ENCODE data around the gene GPBAR1. TPM values are rescaled to one million over a fixed set of nuclear protein-coding genes. Genes with fewer than 3 reads are reported as not detected.

GPBAR1 gene
- total RNA-seq, 1 donor from 2014 or later: 1.3 TPM

DNA sequence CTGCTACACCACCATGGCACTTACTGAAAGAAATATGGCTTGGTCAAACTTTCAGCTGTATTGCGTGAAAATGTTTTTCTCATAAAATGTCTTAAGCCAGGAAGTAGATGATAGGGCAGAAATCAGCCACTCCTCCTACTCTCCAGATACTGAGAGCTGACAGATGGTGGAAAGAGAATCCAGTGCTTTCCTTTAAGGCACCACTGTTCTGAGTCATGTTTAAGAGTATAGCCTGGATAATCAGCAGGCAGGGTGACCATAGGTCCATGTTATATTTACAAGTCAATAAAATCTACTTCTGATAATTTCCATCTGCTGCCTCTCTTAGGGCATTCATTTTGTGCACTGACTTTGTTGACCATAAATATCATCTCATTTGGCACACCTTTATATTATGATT lies 21.9 kb upstream of the GPBAR1 start:
- ATAC-seq (no peak), DNase-seq (ENCODE audit: low spot score) (no peak)

DNA sequence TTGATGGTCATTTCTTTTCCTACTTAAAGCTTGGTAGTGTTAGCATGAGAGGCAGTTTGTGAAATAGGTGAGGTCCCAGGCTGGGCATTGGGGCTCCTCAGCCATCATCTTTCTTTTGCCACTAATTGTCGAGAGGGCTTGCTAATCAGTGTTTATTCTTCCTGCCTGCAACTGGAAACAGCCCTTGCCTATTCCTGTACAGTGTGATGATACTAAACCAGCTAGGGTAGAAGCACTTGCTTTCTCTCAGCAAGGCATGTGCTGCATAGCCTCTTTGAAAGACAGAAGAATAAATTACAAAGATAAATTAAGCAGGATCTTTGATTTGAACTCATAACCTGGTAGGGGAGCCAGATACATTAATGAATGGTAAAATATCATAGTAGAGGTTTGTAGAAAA lies 16.6 kb upstream of the GPBAR1 start:
- DNase-seq (ENCODE audit: low spot score) (no peak), ATAC-seq (no peak)

DNA sequence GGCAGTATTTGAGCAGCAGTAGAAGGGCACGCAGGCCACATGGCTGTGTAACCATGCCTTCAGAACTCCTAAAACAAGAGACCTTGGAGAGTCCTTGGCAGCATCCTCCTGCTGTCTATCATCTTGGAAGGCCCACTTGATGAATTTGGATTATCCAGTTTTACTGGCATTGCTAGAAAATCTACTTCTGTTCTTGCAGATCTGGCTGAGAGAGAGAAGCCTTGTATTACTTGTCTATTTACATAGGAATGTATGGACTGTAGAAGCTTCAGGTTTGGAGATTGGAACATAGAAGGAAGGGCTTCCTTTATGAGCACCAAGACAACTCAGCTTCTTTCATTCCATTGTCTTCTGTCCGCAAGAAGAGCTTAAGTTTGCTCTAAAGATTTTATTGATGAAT lies 16.1 kb upstream of the GPBAR1 start:
- DNase-seq (ENCODE audit: low spot score): no peak
- no peak for ATAC-seq

DNA sequence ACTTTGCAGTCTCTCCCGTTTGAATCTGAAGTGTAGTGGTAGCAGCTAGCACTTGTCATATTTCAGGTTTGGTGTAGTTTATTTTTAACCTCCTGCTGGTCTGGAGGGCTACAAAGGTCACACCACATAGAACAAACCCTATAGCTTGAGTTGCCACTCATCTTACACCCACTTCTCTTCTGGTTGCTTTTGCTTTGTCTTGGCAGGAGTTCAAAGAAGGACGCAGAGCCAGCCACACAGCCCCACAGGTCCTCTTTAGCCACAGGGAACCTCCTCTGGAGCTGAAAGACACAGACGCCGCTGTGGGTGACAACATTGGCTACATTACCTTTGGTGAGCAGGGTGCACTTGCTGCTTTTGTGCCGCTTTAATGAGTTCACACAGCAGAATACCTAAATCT lies 15.6 kb upstream of the GPBAR1 start:
- DNase-seq (ENCODE audit: low spot score) (no peak), ATAC-seq (no peak)

DNA sequence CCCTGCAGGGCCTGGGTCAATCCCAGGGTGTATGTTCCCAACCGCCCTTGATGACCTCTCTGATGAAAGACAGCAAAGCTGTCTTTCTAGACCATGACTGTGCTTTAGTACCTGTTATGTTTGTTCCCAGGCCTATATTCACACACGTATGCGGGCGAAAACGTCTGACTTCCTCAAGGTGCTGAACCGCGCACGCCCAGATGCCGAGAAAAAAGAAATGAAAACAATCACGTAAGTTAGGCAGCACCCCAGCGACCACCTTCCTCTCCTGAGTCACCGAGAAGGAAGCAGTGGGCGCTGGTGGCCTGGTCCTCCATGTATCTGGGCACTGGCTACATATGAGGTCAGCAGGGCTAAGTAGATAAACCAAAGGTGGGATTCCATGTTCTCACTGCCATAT lies 11.1 kb upstream of the GPBAR1 start:
- no peak for DNase-seq (ENCODE audit: low spot score)
- ATAC-seq: no peak

DNA sequence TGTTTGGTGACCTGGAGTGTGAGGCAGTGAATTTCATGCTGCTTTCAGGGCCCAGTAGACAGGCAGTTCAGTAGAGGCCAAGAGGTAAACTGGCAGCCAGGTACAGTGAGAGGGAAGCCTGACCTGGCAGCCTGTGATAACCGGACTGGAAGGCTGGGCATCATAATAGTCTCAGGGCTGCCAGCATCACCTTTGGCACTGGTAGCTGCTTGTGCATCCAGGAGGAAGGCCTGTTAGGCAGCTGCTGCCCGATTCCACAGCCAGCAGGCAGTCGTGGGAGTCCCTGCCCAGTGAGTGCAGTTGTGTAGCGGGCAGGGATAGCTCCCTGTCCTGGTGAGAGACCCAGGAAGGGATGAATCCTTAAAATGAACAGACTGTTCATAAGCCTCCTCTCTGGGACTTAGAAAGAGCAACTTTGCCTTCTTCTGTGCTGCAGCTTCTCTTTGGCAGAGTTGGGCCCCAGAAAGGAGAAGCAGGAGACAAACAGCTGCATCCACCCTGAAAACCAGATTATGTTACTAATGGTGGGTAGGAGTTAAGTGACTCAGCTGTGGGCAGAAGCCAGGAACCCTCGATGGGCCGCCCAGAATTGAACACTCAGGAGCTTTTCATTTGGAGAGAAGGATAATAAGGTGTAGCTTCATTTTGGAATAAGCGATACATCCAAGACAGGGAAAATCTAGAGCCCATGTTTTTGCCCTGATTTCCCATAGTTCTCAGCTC lies 8.1 kb upstream of the GPBAR1 start:
- ATAC-seq (no peak), DNase-seq (ENCODE audit: low spot score) (no peak)

DNA sequence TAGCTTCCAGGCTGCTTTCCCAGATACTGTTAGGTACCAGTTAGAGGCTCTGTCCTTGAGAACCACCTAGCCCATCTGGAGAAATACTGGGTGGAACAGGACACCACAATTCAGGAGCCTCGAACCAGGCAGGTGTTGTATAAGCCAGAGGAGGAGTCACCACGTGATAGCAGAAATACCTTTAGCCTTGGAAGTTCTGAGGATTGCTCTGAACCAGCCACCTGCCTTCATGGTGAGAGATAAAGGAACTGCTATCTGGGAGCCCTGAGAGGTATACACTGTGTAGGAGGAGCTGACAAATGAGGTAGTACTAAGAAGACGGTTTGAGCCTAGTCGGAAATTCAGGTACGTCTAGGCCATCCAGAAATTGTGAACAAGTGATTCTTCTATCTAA lies 7.6 kb upstream of the GPBAR1 start:
- ATAC-seq (no peak), DNase-seq (ENCODE audit: low spot score) (no peak)

DNA sequence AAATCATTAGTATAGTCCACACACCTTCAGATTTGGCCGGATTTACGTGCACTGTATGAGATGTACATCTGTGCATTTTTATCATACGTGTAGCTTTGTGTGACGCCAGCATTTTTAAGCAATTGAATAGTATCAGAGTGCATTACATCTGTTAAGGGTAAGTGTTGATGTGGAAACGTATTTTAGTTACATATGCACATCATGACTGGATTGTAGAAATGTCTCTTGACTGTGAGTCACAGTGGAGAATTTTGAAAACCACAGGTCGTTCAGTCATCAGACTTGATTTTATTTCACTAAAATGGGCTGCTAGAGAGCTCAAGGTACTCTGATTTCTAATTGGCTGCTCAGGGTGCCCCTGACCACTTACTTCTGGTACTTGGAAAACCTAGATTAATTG lies 5.4 kb upstream of the GPBAR1 start:
- DNase-seq (ENCODE audit: low spot score): no peak
- ATAC-seq: no peak

DNA sequence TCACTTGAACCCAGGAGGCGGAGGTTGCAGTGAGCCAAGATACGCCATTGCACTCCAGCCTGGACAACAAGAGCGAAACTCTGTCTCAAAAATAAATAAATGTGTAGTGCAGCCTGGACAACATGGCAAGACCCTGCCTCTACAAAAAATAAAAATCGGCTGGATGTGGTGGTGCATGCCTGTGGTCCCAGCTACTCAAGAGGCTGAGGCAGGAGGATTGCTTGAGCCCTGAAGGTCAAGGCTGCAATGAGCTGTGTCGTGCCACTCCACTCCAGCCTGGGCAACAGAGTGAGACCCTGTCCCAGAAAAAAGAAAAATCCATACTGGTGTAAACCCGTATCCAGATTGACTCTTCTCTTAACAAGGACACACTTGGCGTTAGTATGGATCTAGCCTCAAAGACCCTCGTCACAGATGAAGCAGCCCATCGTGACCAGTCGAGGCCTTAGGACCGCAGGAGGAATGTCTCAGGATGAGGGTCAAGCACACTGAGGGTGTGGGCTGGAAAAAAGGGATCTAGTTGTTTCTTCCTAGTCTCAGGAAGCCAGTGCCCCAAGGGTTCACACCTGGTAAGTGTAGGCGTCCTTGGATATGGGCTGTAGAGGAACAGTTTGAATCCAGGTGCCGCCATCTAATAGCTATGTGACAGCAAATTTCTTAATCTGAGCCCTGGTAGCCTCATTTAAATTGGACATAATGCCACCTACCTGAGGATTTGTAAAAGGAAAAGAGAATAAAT lies 4.0 kb upstream of the GPBAR1 start:
- no peak for ATAC-seq
- DNase-seq (ENCODE audit: low spot score): no peak

DNA sequence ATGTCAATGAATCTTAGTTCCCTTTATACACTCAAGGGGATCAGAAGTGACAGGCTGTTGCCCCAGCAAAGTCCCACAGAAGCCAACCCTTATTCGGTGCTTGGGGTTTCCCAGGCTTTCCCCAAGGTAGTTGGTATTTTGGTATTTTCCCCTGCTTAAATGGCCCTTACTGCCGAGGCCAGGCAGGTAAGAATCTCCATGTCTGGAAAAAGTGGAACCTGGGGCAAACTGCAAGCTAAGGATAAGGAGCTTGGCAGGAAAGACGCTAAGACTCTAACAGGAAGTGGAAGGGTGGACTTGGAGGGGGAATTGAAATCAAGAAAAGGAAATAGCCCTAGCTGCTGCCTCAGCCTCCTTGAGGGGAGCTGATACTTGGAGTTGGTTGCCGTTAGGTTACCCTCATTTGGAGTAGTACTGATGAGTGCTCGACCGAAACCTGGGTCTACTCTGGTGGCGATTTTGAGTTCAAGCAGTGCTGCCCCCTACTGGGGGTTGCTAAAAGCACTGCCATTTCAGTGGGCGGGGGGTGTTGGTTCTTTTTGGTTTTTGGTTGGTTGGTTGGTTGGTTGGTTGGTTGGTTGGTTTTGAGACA lies 3.3 kb upstream of the GPBAR1 start:
- no peak for DNase-seq (ENCODE audit: low spot score)

DNA sequence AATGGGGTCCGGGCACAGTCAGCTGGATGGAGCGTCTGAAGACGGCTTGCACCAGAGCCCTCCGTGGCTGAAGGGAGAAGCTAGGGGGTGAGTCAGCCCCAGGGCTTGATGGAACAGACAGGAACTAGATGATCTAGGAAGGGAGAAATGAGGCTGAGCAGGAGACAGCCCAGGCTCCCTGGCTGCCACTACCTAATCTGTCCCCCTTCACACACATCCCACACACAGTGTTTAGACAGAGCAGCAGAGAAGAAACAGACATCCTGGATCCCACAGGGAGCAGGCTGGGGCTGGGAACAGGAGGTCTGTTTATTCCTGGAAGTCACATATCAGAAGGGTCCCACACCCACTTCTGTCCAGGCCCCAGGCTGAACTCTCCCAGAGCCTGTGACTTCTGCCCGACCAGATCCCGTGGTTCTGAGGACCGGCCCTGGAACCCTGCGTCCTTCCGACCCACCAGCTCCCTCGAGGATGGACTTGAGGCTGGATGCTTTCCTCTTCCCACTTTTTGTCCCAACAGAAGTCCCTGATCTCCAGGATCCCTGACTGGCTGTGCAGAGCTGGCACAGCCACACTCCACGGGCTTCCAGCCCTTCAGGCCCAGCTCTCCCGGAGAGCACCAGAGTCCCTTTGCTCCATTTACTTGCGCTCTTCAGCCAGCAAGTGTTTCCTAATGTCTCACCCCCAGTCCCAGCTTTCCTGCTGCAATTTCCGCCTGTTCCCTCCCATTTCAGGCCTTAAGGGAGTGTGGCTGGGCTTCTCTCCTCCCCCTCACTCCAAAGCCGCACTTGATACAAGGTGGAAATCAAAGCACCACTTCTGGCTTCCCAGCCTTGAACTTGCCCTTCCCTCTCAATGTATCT lies 1.5 kb upstream of the GPBAR1 start:
- no peak for DNase-seq (ENCODE audit: low spot score)

More for the DNA sequence above, 3.3 kb upstream of the GPBAR1 start:
- ATAC-seq: peak; percentile 27

DNA sequence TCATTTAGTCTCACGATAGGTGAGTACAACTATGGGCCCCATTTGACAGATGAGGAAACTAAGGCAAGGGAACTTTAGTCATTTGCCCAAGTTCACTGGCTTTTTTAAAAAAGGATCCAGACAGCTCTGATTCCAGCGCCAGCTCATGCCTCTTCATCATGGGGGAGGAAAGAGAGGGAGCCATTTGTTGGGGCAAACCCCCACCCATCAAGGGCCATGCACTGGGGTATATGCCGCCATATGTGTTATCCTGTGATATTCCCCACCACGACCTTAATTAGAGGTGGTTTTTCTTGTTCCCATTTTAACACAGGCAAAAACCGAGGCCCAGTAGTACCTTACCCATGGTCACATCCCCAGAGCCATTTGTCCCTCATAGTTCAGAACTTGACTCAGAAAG lies 649 bp upstream of the GPBAR1 start:
- DNase-seq (ENCODE audit: low spot score): no peak
- ATAC-seq: no peak

More for the DNA sequence above, 1.5 kb upstream of the GPBAR1 start:
- ATAC-seq: peak; percentile 32

DNA sequence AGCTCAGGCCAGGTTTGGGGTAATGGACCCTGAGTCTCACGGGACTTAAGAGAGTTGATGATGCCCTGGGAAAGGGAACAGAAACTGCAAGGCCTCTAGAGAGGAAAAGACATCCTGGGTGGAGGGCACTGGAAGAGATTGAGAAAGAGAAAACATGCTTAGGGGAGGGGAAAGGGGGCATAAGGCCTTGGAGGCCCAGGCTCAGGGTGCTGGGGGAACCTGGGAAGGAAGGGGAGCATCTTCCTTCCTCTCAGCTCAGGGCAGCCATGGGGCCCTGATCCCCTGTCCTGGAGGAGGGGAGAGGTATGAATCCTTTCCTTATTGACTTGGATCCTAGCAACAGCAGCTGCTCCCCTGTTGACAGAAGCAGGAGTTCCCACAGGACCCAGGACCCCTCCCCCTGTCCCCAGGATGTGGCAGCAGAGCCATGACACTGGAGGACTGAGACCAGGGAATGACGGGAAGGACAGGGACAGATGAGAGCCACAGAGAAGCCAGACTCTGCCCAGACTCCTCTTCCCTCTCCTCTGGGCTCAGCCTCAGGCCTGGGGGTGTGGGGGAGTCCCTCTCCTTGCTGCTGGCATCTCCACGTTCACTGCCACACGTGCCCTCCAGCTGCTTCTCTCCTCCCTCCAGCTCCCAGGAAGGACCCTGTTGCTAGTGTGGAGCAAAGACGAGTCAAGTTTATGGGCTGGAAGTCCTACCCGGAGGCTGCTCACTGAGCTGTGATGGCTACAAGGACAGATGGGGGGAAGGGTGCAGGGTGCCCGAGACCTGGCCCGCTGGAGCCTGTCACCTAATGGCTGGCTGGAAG lies 815 bp downstream of the GPBAR1 start:
- no peak for DNase-seq (ENCODE audit: low spot score)
- no peak for ATAC-seq

DNA sequence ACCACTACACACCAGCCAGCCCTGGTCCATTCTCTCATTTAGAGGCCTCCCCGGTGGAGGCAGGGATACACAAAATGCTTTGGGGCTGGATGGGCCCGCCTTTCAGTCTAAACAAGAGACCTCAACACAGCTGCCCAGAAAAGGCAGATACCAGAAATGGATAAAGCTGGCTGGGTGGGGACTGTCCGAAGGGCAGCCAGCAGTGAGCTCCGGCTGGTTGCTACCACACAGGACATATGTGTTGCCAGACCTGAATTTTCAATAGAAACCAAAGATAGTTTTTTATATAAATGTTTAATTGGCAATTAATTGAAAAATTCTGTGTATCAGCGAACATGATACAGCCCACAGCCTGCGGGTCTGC lies 1.4 kb downstream of the GPBAR1 start:
- ATAC-seq (no peak), DNase-seq (ENCODE audit: low spot score) (no peak)

DNA sequence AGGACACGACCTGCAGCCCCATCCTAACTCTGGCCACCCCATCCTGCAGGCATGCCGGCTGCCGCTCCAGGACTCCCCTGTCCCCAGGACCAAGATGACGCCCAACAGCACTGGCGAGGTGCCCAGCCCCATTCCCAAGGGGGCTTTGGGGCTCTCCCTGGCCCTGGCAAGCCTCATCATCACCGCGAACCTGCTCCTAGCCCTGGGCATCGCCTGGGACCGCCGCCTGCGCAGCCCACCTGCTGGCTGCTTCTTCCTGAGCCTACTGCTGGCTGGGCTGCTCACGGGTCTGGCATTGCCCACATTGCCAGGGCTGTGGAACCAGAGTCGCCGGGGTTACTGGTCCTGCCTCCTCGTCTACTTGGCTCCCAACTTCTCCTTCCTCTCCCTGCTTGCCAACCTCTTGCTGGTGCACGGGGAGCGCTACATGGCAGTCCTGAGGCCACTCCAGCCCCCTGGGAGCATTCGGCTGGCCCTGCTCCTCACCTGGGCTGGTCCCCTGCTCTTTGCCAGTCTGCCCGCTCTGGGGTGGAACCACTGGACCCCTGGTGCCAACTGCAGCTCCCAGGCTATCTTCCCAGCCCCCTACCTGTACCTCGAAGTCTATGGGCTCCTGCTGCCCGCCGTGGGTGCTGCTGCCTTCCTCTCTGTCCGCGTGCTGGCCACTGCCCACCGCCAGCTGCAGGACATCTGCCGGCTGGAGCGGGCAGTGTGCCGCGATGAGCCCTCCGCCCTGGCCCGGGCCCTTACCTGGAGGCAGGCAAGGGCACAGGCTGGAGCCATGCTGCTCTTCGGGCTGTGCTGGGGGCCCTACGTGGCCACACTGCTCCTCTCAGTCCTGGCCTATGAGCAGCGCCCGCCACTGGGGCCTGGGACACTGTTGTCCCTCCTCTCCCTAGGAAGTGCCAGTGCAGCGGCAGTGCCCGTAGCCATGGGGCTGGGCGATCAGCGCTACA lies 2.1 kb downstream of the GPBAR1 start:
- ATAC-seq: no peak

DNA sequence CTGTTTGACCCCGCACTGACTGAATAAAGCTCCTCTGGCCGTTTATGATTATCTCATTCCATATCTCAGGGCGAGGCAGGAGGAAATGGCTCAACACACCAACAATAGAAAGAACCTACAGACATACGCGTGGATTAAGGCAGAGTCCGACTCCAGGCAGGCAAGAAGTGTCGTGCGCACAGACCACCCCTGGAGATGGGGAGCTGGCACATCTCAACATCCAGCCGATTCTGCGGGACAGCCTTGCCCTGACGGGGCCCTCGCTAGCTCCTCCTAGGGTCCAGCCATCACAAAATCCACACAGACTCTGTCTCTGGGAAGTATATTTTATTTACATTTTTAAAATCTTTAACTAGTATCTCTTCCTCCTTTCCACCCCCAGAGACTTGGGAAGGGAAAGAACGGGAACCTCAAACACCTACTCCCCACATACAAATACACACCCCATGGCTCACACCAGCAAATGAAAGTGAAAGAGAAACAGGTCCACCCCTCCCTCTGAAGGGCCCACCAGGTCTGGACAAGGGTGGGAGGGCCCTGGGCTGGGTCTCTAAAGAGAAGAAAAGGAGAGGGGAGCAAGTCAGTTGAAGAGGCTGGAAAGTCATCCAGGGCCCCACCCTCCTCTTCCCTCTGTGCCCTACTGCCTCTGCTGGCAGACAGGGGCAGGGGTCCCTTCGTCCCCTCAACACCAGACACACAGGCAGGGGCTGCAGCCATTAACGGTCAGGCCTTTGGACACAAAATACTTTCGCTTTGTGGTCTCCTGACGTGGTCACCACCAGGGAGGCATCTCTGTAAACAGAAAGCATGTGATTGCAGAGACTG lies 3.2 kb downstream of the GPBAR1 start:
- no peak for ATAC-seq

More for the DNA sequence above, 2.1 kb downstream of the GPBAR1 start:
- no peak for DNase-seq (ENCODE audit: low spot score)

DNA sequence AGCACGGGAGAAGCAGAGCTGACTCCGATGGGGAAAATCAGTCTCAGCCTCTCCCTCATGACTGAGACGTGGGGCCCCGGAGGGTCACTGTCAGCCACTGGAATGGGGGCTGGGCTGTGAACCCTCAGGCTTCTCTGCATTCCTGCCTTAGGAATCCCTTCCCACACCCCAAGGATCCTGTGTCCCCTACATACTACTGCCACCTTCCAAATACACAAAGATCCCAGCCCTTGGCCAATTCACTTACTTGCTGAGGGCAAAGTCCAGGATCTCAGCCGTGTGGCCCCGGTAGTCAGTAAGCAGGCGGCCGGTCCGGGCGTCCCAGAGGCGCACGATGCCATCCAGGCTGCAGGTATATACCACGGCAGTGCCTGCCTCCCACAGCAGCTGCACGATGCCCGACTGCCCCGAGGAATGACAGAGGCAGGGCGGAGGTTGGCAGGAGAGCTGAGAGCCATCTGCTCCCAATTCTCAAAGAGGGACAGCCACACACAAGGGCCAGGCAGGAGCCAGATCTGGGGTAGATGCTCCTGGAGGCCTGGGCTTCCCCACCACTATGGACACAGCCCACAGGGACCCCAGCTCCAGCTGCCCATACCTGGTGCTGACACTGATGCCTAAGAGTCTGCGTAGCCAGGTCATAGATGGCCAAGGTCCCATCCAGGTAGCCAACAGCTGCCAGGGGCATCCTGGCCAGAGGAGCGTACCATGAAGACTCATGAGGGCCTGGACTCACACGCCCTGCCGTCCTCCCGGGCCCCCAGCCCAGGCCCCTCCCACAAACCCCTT lies 4.2 kb downstream of the GPBAR1 start:
- DNase-seq (ENCODE audit: low spot score): peak; percentile 72

More for the DNA sequence above, 3.2 kb downstream of the GPBAR1 start:
- no peak for DNase-seq (ENCODE audit: low spot score)

DNA sequence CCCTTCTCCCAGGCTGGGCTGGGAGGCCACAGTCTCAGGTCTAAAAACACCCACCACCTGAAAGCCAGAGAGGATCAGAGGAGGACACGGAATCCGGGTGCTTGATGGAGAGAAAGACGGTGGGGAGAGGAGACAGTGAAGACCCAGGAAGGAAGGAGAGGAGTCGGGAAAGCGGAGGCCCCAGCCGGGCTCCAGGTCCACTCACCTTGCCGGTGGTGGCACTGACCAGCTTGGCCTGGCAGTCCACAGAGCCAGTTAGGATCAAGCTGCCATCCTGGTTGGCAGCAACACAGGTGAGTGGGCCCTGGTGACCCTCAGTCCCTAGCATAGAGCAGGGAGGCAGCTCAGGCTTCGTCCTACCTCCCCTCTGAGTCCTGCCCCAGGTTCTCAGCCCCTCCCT lies 4.8 kb downstream of the GPBAR1 start:
- ATAC-seq (no peak), DNase-seq (ENCODE audit: low spot score) (no peak)

More for the DNA sequence above, 4.2 kb downstream of the GPBAR1 start:
- ATAC-seq: peak; percentile 78
